ENCODE data around the gene ECE2.

GRCh38 chr3:184230603-184231528 lies 45.0 kb upstream of the ECE2 start:
- TF ChIP-seq CTCF (IDR thresholded peaks at IDR 0.05) (no peak), POLR2A (IDR thresholded peaks at IDR 0.05) (no peak)

All from heart left ventricle (tissue), 13 donors.